Activated CD8-positive, alpha-beta T cell treated with anti-CD3 and anti-CD28 coated beads, Interleukin-2, amount 10 ng/mL, durations not matched to agents 7 days and 5 days (primary cell): ENCODE measurements around the gene PRSS56. TPM values are rescaled to one million over a fixed set of nuclear protein-coding genes. Genes with fewer than 3 reads are reported as not detected.

ENCODE experiments used
- ATAC-seq: fragments of 150-1000 bp; cut with Tn5 transposase; one replicate; pipeline ENCODE4 v1.10.0; 2021; ENCODE audit warnings: moderate library complexity
- CTCF ChIA-PET: fragments of 350-600 bp; sonication (Branson Sonifier 250); formaldehyde crosslinking; loops from one replicate; lab custom pipeline; 2021; ENCODE audit warnings: antibody characterized with exemption; lab: Charles Lee
- POLR2A ChIA-PET: fragments of 350-600 bp; sonication (Branson Sonifier 250); formaldehyde crosslinking; loops from one replicate; lab custom pipeline; 2021; ENCODE audit warnings: antibody characterized with exemption; lab: Charles Lee
- DNase-seq: peaks from one replicate; pipeline ENCODE4 v3.0.0-alpha.2; 2020
- H3K27ac Mint-ChIP-seq: one replicate; pipeline ENCODE4 v1.8.0; 2021; ENCODE audit warnings: mild to moderate bottlenecking, mixed read lengths
- H3K27me3 Mint-ChIP-seq: one replicate; pipeline ENCODE4 v1.8.0; 2021; ENCODE audit warnings: low read depth, mixed read lengths
- H3K36me3 Mint-ChIP-seq: one replicate; pipeline ENCODE4 v1.8.0; 2021; ENCODE audit warnings: low read depth, mixed read lengths
- H3K4me1 Mint-ChIP-seq: one replicate; pipeline ENCODE4 v1.8.0; 2021; ENCODE audit warnings: low read depth, mixed read lengths
- H3K4me3 Mint-ChIP-seq: one replicate; pipeline ENCODE4 v1.8.0; 2021; ENCODE audit warnings: mild to moderate bottlenecking, mixed read lengths
- H3K9me3 Mint-ChIP-seq: one replicate; pipeline ENCODE4 v1.8.0; 2022; ENCODE audit warnings: mixed read lengths; ENCODE audit not compliant: insufficient read depth
- total RNA-seq, 2 experiments: library from RNA; stranded (reverse); gene quantifications; one replicate each; pipeline ENCODE4 v1.2.3, GENCODE V29; 2021

The PRSS56 gene
- total RNA-seq, 2 experiments from 2014 or later: not detected

- no peaks in the 10 kb centered on the region for H3K36me3 Mint-ChIP-seq
- DNase-seq: no peak
- no peaks in the 10 kb centered on the region for H3K9me3 Mint-ChIP-seq
- peaks cover 20% of the 10 kb centered on the region for H3K27me3 Mint-ChIP-seq
- ATAC-seq: no peak
- H3K4me3 Mint-ChIP-seq: no peak overlapping the region
- H3K27ac Mint-ChIP-seq: no peak overlapping the region
- peaks cover 5% of the 10 kb centered on the region for H3K4me1 Mint-ChIP-seq
- ChIA-PET POLR2A (no interaction called here), CTCF (no interaction called here)
Measured at GRCh38 chr2:232482301-232483238, 37.6 kb upstream of the PRSS56 start.

DNA sequence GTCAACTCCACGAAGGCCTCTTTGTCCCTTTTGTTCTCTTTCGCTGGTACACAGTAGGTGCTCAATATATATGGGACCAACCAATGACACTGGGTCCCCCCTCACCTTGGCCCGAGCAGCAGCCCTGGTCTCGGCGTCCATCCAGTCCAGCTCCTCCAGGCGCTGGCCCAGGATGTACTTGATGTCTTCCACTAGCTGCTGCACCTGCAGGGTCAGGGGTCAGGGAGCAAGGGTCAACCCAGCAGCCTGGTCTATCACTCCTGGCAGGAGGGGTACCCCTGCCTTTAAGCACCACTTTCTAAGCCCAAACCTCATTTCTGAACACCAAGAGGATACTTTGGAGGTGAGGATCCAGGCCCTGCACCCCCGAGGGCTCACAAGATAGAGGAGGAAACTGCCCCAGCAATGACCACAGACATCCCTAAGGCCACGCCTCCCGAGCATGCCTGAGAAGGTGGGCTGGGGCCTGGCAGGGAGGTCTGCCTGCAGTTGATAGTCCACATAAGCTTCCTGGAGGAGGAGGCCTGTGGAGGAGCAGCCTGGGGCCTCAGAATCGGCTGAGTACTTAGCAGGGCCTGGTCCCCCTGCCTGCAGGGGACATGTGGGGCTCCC, 36.8 kb upstream of the PRSS56 start:
- H3K27me3 Mint-ChIP-seq: peaks cover 25% of the 10 kb centered on the region
- POLR2A ChIA-PET: no interaction called here
- H3K9me3 Mint-ChIP-seq: no peaks in the 10 kb centered on the region
- ATAC-seq (no peak), DNase-seq (no peak)
- H3K4me3 Mint-ChIP-seq: no peak overlapping the region
- no peak overlapping the region for H3K27ac Mint-ChIP-seq
- no peaks in the 10 kb centered on the region for H3K36me3 Mint-ChIP-seq
- CTCF ChIA-PET: no interaction called here
- peaks cover 5% of the 10 kb centered on the region for H3K4me1 Mint-ChIP-seq

DNA sequence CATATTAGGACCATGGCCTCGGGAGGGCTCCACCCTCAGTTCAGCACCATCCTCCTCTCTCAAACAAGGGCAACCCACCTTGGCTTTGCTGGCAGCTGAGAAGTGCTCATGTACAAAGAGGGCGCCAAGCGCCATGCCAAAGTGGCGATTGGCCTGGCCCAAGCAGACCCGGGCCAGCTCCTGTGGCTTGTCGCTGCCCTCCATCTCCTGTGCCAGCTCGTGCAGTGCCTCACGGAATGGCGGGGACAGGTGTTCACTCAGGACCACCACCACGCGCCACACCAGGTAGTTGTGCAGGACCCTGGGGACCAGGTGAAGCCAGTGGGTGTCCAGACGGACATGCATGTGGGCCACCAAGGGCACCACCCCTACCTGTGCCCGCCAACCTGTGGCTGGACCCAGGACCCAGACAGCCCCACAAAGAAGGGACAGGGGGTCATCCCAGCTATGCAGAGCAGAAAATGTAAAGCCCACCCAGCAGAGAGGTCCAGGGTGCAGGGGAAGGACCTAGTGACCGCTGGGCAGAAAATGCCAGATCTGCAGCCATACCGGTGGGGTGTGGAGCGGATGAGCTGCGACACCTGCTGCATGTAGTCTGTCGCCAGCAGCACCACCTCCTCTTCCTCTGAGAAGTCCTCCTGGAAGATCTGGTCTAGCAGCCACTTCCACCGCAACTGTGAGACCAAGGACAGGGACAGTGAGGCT, 36.1 kb upstream of the PRSS56 start:
- peaks cover 5% of the 10 kb centered on the region for H3K4me1 Mint-ChIP-seq
- ATAC-seq (no peak), DNase-seq (no peak)
- no peaks in the 10 kb centered on the region for H3K9me3 Mint-ChIP-seq
- H3K27me3 Mint-ChIP-seq: peaks cover 32% of the 10 kb centered on the region
- CTCF ChIA-PET: no interaction called here
- POLR2A ChIA-PET: no interaction called here
- no peak overlapping the region for H3K27ac Mint-ChIP-seq
- no peak overlapping the region for H3K4me3 Mint-ChIP-seq
- H3K36me3 Mint-ChIP-seq: no peaks in the 10 kb centered on the region

DNA sequence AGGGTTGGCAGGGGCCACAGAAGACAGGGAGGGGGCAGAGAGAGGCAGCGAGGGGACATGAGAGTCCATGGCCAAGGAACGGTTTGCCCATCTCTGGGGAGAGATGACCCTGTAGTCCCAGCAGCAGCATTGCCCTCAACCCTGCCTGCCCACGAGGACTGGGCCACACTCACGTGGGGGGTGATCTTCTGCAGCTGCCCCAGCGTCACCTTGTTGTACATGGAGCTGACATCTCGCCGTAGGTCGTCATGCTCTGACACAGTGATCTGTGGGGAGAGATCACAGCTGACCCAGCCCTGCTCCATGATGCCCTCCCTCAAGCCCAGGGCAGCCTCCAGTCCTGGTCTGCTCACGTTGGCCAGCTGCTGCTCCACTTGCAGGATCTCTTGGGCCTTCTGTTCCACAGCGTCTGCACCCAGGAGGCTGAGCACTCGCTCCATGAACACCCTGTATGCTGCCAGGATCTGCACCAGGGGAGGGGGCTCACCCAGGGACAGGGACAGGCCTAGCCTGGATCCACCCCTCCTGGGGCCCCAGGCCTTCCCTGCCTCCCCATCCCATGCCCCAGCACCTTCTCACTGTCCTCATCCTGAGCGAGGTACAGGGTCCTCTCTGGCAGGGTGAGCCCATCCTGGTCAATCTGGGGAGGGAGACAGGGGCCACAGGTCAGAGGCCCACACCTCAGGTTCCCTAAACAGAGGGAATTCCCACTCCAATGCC, 35.4 kb upstream of the PRSS56 start:
- DNase-seq (no peak), ATAC-seq (no peak)
- Mint-ChIP-seq H3K27ac (no peak overlapping the region), H3K9me3 (no peaks in the 10 kb centered on the region), H3K4me3 (no peak overlapping the region), H3K36me3 (no peaks in the 10 kb centered on the region), H3K27me3 (peaks cover 37% of the 10 kb centered on the region), H3K4me1 (peaks cover 5% of the 10 kb centered on the region)
- ChIA-PET CTCF (no interaction called here), POLR2A (no interaction called here)

GRCh38 chr2:232485348-232485756, 34.8 kb upstream of the PRSS56 start:
- ChIA-PET POLR2A (no interaction called here), CTCF (no interaction called here)
- no peak for ATAC-seq
- H3K4me1 Mint-ChIP-seq: peaks cover 5% of the 10 kb centered on the region
- no peaks in the 10 kb centered on the region for H3K36me3 Mint-ChIP-seq
- DNase-seq: no peak
- no peaks in the 10 kb centered on the region for H3K9me3 Mint-ChIP-seq
- H3K27ac Mint-ChIP-seq: no peak overlapping the region
- H3K27me3 Mint-ChIP-seq: peaks cover 38% of the 10 kb centered on the region
- H3K4me3 Mint-ChIP-seq: no peak overlapping the region

- Mint-ChIP-seq H3K27me3 (peaks cover 40% of the 10 kb centered on the region), H3K36me3 (no peaks in the 10 kb centered on the region), H3K4me3 (no peak overlapping the region), H3K27ac (no peak overlapping the region), H3K9me3 (no peaks in the 10 kb centered on the region), H3K4me1 (peaks cover 5% of the 10 kb centered on the region)
- DNase-seq (no peak), ATAC-seq (no peak)
- POLR2A ChIA-PET: no interaction called here
- CTCF ChIA-PET: no interaction called here
Measured at GRCh38 chr2:232485757-232486557, 34.2 kb upstream of the PRSS56 start.

DNA sequence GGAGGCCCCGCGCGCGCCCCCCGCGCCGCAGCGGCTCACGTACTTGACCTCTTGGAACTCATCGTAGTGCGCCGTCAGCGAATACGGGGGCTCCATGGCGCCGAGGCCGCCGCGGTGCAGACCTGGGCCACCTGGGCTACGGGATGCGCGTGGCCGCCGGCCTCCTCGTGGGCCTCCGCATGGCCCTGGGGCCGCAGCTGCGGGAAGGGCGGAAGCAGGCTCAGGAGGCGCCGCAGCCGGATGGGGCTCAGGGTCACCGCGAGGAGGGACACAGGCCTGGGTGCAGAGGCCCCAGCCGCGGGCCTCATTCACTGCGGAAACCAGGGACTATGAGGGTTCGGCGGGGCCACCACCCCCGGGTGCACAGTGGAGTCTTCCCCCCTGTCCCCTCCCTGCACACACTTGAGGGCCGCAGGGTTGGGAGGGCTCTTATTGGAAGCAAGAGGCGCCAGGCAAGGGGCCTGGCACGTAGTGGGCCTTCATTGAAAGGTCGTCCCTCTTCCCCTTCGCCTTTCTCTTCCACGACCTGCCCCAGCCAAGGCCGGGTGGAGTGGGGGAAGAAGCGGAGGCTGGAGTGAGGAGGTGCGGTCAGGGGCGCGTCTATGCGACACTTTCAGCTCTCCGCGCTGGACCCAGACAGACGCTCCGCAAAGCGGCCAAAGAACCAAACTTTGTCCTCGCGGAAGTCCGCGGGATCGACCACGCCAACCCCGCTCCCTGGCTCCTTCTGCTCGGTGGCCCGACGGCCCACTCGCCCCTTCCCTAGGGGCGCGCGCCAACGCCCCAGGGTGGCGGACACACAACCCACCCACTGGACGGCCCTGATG, 33.4 kb upstream of the PRSS56 start:
- H3K27me3 Mint-ChIP-seq: peaks cover 46% of the 10 kb centered on the region
- no peak for DNase-seq
- H3K4me3 Mint-ChIP-seq: no peak overlapping the region

DNA sequence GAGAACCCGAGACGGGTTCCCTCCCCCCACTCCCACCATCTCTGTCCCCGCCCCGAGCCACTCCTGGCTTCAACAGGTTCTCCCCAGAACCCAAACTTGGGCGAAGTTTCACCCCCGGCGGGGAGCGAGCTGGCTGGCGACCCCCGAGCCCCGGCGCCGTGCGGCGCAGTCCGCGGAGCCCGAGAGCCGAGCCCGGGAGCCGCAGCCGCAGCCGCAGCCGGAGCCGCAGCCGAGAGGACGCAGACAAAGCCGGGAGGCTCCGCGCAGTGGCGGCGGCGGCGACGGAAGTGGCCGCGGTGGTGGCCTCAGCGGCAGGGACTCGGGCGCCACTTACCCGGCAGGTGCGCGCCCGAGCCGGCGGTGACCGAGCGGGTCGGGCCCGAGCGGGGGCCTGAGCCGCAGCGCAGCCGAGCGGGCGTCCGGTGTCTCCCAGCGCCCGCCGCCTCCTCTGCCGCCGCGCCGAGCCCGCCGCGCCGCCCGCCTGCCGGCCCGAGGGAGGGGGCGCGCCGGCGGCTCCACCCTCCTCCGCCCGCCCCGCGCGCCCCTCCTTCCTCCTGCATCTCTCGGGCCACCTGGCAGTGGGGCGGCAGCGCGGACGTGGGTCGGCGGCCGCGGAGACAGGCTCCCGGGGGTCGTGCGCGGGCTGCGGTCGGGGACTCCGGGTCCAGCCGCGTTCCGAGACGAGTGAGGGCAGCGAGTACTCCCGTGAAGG, 32.6 kb upstream of the PRSS56 start, which contains the start of gene ECEL1:
ECEL1 (minus strand) TSS at position 450 of the 712 bp plus-strand sequence. CDS start 1,181 bp downstream, outside the sequence.
- H3K36me3 Mint-ChIP-seq: no peaks in the 10 kb centered on the region
- ATAC-seq: peak; percentile 29
- CTCF ChIA-PET: no interaction called here
- peaks cover 47% of the 10 kb centered on the region for H3K27me3 Mint-ChIP-seq
- no peak for DNase-seq
- no peak within 1 kb of the TSS for H3K4me3 Mint-ChIP-seq
- POLR2A ChIA-PET: no interaction called here
- H3K27ac Mint-ChIP-seq: no peak within 1 kb of the TSS
- peaks cover 5% of the 10 kb centered on the region for H3K4me1 Mint-ChIP-seq
- no peaks in the 10 kb centered on the region for H3K9me3 Mint-ChIP-seq

More for the DNA sequence above, 33.4 kb upstream of the PRSS56 start:
- Mint-ChIP-seq H3K36me3 (no peaks in the 10 kb centered on the region), H3K4me1 (peaks cover 5% of the 10 kb centered on the region), H3K9me3 (no peaks in the 10 kb centered on the region), H3K27ac (no peak overlapping the region)
- POLR2A ChIA-PET: no interaction called here
- no peak for ATAC-seq
- CTCF ChIA-PET: no interaction called here

- no peaks in the 10 kb centered on the region for H3K9me3 Mint-ChIP-seq
- CTCF ChIA-PET: no interaction called here
- peaks cover 49% of the 10 kb centered on the region for H3K27me3 Mint-ChIP-seq
- H3K4me1 Mint-ChIP-seq: peaks cover 5% of the 10 kb centered on the region
- no peak overlapping the region for H3K4me3 Mint-ChIP-seq
- no peak overlapping the region for H3K27ac Mint-ChIP-seq
- DNase-seq (no peak), ATAC-seq (peak; percentile 26)
- H3K36me3 Mint-ChIP-seq: no peaks in the 10 kb centered on the region
- POLR2A ChIA-PET: no interaction called here
Measured at GRCh38 chr2:232488097-232488711, 32.0 kb upstream of the PRSS56 start.
